ENCODE data around the gene ARHGAP15. TPM values are rescaled to one million over a fixed set of nuclear protein-coding genes. Genes with fewer than 3 reads are reported as not detected.

ARHGAP15 gene
- polyA plus RNA-seq, 2 of the 4 experiments (the other 2 are of a cell fraction), result 0.34 TPM; not detected in 1

DNA sequence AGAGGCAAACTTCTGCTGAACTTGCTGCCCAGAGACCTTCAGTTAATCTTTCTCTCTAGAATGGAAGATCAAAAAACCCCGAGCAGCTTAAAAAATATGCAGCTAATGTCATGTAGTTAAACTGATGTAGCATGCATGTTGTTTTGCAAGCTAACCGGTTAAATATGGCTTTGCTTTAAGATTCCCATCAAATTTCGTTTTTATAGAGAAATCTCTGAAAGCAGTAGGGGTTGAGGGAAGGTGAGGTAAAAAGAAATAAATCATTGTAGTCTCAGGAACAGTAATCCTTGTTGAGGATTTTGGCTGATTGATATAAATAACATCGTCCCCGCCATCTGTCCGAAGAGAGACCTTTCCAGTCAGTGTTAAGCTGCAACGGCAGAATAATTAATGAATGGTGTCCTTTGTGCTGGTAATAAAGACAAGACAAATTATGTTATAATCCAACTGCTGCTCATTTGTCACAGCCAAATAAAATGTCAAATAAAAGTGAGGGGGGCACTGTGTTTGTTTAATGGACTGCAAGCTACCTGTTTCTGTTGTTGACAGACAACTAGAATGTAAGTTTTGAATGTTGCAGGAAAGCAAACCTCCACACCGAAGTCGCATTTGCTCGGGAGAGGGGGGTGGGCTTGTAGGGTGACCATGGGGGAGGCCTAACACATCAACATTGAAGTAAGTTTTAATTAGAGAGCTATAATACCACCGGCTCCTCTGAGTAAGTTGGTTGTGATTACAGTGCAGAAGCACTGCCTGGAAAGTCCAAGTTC is 555.5 kb downstream of the ARHGAP15 start (continued):
- TF ChIP-seq, protein P1, sequence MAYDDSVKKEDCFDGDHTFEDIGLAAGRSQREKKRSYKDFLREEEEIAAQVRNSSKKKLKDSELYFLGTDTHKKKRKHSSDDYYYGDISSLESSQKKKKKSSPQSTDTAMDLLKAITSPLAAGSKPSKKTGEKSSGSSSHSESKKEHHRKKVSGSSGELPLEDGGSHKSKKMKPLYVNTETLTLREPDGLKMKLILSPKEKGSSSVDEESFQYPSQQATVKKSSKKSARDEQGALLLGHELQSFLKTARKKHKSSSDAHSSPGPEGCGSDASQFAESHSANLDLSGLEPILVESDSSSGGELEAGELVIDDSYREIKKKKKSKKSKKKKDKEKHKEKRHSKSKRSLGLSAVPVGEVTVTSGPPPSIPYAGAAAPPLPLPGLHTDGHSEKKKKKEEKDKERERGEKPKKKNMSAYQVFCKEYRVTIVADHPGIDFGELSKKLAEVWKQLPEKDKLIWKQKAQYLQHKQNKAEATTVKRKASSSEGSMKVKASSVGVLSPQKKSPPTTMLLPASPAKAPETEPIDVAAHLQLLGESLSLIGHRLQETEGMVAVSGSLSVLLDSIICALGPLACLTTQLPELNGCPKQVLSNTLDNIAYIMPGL (CRISPR knock-in tag; IDR thresholded peaks at IDR 0.05; ENCODE audit: borderline replicate concordance), result no peak
- no peak for TF ChIP-seq CHD4 (IDR thresholded peaks at IDR 0.05; ENCODE audit: borderline replicate concordance)
- no peak for TF ChIP-seq JUN (IDR thresholded peaks at IDR 0.05)
- TF ChIP-seq ZSCAN20 (CRISPR knock-in tag; IDR thresholded peaks at IDR 0.05), result no peak
- TF ChIP-seq RARB (CRISPR knock-in tag; IDR thresholded peaks at IDR 0.05), result no peak
- TF ChIP-seq KDM5A (IDR thresholded peaks at IDR 0.05), result no peak
- no peak for TF ChIP-seq FOSB (CRISPR knock-in tag; IDR thresholded peaks at IDR 0.05)

DNA sequence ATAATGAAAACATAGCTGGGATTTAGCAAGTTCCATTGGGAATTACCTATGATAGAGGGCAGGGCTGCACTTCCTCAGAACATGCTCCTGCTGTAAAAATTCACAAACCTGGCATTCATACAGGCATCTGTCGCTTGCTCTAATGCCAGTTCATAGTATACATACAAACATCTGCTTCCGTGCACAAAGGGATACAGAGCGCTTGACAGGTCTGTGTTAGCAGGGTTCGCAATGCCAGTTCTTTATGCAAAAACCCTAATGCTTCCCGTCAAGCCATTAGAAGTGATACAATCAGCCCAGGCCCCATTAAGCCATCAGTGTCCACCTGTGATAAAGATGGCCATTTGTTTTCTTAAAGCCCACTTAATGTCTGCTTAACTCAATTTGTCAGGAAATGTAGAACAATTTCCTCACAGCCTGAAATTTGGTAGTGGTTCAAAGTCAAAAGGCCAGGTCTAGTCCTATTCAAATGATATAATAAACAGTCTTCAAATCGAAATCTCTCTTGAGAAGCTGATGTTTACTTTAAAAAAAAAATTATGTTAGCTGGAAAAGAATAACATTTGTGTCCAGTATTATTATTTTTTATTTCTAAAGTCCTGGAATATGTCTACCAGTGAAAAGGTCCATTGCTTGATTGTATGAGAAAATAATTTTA is 556.3 kb downstream of the ARHGAP15 start:
- FAIRE-seq (no peak), ATAC-seq (no peak), DNase-seq (ENCODE audit: low read depth in 1 of 2, low spot score in 1 of 2) (no peak)
- H3K4me2 ChIP-seq, result no peak overlapping the region
- WGBS (ENCODE audit: missing lambda C conversion rate), result 72% methylated on average over 6 of the region's 6 CpGs
- H3K4me3 ChIP-seq, result no peak overlapping the region
- H3K4me1 ChIP-seq, result no peaks in the 10 kb centered on the region
- ChIA-PET CTCF (interaction anchor here (1.2 kb wide), 1 partner anchor 9 kb away, joined by 3 read pairs; no protein-coding TSS in a partner anchor), POLR2A (no interaction called here)
- H3K9me3 ChIP-seq, result no peaks in the 10 kb centered on the region
- no peak overlapping the region for H3K27ac ChIP-seq
- TF ChIP-seq HDAC2 (IDR thresholded peaks at IDR 0.05) (no peak), EHMT2 (IDR thresholded peaks at IDR 0.05; ENCODE audit: low read depth) (no peak), NR3C1 (IDR thresholded peaks at IDR 0.05) (no peak), JUNB (IDR thresholded peaks at IDR 0.05) (no peak), POLR2AphosphoS2 (conservative IDR thresholded peaks at IDR 0.05; ENCODE audit: low read length) (no peak), HOXB13 (CRISPR knock-in tag; IDR thresholded peaks at IDR 0.05; ENCODE audit: low read depth) (no peak), FOSB (CRISPR knock-in tag; IDR thresholded peaks at IDR 0.05) (no peak), SMC3 (IDR thresholded peaks at IDR 0.05) (no peak), EP300 (IDR thresholded peaks at IDR 0.05) (no peak), ZC3H11A (IDR thresholded peaks at IDR 0.05) (no peak), RARB (CRISPR knock-in tag; IDR thresholded peaks at IDR 0.05) (no peak), CHD2 (IDR thresholded peaks at IDR 0.05; ENCODE audit: low read length, partially characterized antibody) (no peak), ESRRA (IDR thresholded peaks at IDR 0.05; ENCODE audit: borderline replicate concordance, low read length) (no peak)
- TF ChIP-seq, protein P2, sequence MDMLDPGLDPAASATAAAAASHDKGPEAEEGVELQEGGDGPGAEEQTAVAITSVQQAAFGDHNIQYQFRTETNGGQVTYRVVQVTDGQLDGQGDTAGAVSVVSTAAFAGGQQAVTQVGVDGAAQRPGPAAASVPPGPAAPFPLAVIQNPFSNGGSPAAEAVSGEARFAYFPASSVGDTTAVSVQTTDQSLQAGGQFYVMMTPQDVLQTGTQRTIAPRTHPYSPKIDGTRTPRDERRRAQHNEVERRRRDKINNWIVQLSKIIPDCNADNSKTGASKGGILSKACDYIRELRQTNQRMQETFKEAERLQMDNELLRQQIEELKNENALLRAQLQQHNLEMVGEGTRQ (IDR thresholded peaks at IDR 0.05), result no peak
- TF ChIP-seq, protein P3, sequence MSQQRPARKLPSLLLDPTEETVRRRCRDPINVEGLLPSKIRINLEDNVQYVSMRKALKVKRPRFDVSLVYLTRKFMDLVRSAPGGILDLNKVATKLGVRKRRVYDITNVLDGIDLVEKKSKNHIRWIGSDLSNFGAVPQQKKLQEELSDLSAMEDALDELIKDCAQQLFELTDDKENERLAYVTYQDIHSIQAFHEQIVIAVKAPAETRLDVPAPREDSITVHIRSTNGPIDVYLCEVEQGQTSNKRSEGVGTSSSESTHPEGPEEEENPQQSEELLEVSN (IDR thresholded peaks at IDR 0.05; ENCODE audit: borderline replicate concordance, low read depth), result no peak

DNA sequence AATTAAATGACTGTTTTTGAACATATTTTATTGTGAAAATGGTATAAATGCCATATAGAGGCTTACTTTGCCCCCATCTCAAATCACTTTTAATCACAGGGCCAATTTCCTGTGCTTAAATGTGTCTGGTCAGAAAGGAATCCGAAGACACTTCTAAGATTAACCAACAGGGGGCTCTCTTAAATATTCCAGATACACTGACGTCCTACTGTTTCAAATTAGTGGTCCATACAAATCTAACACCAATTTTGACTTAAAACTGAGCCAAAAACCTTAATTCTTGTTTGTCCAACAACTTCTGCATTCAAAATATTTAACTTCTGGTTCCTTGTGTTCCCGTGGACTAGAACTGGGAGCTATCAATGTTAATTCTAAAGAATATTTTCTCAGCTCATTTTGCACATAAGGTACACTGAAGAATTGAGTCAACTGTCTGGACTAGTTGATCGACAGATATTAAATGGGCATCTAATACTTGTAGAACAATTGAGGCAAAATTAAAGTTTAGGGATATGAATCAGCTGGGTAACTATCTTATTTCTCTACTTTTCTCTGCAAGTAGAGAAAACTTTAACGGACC is 557.5 kb downstream of the ARHGAP15 start:
- DNase-seq (ENCODE audit: low read depth in 1 of 2, low spot score in 1 of 2) (peak; percentile 16 to 43), ATAC-seq (peak in 1 of 2 experiments; percentile 67; a peak in 2 of 6 replicates), FAIRE-seq (no peak)
- H3K27ac ChIP-seq, result no peak overlapping the region
- no peaks in the 10 kb centered on the region for H3K4me1 ChIP-seq
- POLR2A ChIA-PET, result no interaction called here
- no peaks in the 10 kb centered on the region for H3K9me3 ChIP-seq
- CTCF ChIA-PET, result interaction anchor here (0.7 to 1.1 kb wide), 5 partner anchors 13 to 538 kb away, joined by 3 read pairs; no protein-coding TSS in a partner anchor
- H3K4me3 ChIP-seq, result no peak overlapping the region
- 26% methylated on average over 5 of the region's 5 CpGs for WGBS (ENCODE audit: missing lambda C conversion rate)
- H3K4me2 ChIP-seq, result no peak overlapping the region
- TF ChIP-seq TP53 (CRISPR knock-in tag; IDR thresholded peaks at IDR 0.05) (no peak), PHF8 (IDR thresholded peaks at IDR 0.05; ENCODE audit: borderline replicate concordance, low read depth) (no peak), ZFP36 (IDR thresholded peaks at IDR 0.05; ENCODE audit: borderline replicate concordance, partially characterized antibody) (no peak), ESRRA (IDR thresholded peaks at IDR 0.05; ENCODE audit: borderline replicate concordance, low read length) (no peak), HOXB5 (CRISPR knock-in tag; IDR thresholded peaks at IDR 0.05) (no peak), HDAC2 (IDR thresholded peaks at IDR 0.05) (no peak), HOXB13 (CRISPR knock-in tag; IDR thresholded peaks at IDR 0.05; ENCODE audit: low read depth) (no peak), CBX2 (IDR thresholded peaks at IDR 0.05; ENCODE audit: borderline replicate concordance, low read depth) (no peak), CHD4 (IDR thresholded peaks at IDR 0.05; ENCODE audit: borderline replicate concordance) (no peak), SMC3 (IDR thresholded peaks at IDR 0.05) (peak; percentile 56), ZNF302 (CRISPR knock-in tag; IDR thresholded peaks at IDR 0.05) (no peak), JUNB (IDR thresholded peaks at IDR 0.05) (no peak), EP300 (IDR thresholded peaks at IDR 0.05) (no peak), CBX8 (IDR thresholded peaks at IDR 0.05) (no peak), CHD2 (IDR thresholded peaks at IDR 0.05; ENCODE audit: low read length, partially characterized antibody) (no peak)
- TF ChIP-seq, protein P2 (IDR thresholded peaks at IDR 0.05), result no peak
- TF ChIP-seq, protein P4, sequence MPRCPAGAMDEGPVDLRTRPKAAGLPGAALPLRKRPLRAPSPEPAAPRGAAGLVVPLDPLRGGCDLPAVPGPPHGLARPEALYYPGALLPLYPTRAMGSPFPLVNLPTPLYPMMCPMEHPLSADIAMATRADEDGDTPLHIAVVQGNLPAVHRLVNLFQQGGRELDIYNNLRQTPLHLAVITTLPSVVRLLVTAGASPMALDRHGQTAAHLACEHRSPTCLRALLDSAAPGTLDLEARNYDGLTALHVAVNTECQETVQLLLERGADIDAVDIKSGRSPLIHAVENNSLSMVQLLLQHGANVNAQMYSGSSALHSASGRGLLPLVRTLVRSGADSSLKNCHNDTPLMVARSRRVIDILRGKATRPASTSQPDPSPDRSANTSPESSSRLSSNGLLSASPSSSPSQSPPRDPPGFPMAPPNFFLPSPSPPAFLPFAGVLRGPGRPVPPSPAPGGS (IDR thresholded peaks at IDR 0.05), result no peak

Measured in A549 (cell line).